NCI-H2029 treated with DMSO at 0.1 percent for 48 hours (cell line): Measurements from ENCODE around the gene ADAM30.

Experiments used
- DNase-seq: peaks from one replicate; lab custom pipeline; 2025; lab: John Stamatoyannopoulos, UW

ADAM30 gene

DNA sequence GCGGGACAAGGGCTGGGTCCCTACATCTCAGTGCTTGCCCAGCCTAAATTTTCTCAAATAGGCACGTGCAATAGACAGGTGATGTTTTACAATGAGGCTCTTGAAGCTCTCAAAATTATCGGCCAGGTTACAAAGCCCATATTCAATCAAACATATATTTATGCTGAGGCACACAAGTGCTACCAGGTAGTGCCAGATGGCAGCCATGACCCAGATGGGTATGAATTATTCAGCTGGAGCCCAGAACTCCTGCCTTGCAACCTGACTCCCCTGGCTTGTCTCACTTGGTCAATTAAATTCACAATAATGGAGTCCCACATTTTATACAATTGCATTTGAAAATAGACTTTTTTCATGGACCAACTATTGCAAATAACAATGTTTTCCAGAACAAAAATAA, 12.3 kb upstream of the ADAM30 start:
- no peak for DNase-seq

DNA sequence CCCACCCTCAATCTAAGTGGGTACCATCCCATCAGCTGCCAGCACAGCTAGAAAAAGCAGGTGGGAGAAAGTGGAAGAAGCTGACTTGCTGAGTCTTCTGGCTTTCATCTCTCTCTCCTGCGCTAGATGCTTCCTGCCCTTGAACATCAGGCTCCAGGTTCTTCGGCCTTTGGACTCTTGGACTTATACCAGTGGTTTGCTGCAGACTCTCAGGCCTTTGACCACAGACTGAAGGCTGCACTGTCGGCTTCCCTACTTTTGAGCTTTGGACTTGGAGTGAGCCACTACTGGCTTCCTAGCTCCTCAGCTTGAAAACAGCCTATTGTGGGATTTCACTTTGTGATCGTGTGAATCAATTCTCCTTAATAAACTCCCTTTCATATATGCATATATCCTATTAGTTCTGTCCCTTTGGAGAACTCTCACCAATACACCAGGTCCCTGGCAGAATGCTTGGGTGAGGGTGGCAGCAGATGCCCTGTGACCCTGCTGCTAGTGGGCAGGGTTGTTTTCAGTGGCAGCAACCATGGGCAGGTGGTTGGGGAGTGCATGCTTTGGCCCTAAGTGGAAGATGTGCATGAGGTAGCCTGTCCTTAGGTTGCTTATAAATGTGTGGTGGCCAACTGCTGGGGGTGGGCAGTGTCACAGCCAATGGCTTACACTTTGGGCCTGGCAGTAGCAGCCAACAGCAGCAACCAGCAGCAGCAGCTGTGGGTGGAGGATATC, 10.8 kb upstream of the ADAM30 start:
- DNase-seq, result no peak

DNA sequence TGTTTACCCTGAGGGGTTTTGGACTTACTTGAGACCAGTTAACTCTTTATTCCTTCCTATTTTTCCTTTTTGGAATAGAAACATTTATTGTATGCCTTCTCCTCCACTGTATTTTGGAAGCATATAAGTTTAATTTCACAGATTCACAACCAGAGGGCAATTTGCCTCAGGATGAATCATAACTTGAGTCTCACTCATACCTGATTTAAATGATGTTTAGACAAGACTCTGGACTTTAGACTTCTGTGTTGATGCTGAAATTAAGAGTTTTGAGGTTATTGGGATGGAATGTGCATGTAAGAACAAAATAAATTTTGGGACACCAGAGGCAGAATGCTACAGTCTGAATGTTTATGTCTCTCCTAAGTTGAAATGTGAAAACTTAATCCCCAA, 7.1 kb upstream of the ADAM30 start:
- no peak for DNase-seq

DNA sequence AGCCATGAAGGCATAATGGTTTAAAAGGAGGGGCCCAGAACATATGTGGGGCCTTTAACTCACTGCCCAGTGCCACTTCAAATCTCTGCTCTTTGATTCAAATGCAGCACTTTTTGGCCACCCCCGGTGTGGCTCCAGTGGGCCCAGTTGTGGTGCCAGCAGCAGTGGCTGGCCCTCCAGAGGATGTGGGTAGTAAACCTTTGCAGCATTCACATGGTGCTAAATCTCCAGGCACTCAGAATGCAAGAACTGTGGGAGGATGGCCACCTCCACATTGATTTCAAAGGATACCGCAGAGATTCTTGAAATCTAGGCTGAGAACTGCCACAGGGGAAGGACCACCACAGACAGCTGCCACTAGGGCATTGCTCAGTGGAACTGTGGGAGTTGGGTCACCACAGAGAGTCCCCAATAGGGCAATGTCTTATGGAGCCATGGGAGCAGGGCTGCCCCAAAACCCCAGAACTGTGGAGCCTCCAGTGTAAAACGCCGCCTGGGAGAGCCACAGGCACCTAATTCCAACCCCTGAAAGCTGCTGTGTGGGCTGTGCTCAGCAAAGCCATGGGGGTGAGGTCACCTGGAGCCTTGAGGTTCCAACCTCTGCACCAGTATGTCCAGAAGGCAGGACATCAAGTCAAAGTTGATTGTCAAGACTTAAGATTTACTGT, 6.6 kb upstream of the ADAM30 start:
- no peak for DNase-seq

DNA sequence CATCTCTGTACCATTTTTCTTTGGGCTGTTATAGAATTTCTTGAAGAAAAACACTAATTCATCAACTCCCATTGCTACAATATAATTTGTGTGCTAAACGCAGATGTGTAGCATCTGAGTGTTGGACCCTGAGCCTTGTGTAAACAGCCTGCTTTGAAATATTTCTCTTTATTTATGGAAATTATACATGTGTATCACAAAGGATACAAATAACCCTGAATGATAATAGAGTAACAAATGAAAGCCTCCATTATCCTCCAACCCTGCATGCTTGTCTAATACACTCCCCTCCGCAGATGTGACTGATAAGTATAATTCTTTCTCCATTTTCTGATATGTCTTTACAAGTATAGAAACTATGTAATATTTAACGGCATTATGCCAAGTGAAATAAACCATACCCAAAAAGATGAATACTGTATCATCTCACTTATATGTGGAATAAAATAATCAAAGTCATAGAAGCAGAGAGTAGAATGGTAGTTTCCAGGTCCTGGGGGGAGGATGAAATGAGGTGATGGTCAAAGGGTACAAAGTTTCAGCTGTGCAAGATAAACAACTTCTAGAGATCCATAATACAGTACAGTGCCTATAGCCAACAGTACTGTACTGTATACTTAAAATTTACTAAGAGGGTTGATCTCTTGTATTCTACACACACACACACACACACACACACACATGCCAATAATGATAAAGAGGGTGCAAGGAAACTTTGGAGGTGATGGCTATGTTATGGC, 2.8 kb upstream of the ADAM30 start:
- DNase-seq, result no peak

DNA sequence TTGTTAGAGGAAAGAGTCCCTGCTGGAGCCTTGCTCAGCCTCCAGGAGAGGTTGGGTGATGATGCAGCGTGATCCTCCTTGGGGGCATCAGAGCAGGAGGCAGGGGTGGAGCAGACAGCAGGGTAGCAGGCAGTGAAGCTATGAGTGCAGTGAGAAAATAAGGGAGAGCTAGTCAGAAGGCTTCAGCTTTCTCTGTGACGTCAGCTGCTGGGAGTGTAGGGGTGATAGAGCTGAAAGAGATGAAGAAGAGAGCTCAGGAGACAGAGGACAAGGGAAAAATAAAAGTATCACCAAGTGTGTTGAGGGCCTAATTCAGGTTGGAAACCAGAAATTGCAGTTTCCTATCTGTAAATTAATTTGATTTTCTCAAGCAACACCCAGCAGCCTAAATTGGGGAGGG, 2.2 kb upstream of the ADAM30 start:
- no peak for DNase-seq

DNA sequence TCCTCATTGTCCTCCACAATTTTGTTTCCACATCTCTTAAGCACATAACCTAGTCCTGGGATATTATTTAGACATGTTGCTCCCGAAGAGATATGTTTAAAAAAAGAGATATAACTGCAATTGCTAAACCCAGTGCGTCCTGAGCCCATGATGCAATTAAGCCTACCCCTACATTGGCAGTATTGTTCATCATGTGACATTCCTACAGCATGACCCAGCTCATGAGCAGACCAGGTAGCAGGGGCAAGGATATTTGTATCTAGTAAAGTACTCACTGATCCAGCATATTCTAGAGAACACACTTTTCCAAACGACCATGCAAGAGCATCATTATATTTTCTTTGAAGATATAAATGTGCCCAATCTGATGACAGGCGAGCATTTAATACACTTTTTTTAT, 1.2 kb downstream of the ADAM30 start:
- DNase-seq, result no peak

DNA sequence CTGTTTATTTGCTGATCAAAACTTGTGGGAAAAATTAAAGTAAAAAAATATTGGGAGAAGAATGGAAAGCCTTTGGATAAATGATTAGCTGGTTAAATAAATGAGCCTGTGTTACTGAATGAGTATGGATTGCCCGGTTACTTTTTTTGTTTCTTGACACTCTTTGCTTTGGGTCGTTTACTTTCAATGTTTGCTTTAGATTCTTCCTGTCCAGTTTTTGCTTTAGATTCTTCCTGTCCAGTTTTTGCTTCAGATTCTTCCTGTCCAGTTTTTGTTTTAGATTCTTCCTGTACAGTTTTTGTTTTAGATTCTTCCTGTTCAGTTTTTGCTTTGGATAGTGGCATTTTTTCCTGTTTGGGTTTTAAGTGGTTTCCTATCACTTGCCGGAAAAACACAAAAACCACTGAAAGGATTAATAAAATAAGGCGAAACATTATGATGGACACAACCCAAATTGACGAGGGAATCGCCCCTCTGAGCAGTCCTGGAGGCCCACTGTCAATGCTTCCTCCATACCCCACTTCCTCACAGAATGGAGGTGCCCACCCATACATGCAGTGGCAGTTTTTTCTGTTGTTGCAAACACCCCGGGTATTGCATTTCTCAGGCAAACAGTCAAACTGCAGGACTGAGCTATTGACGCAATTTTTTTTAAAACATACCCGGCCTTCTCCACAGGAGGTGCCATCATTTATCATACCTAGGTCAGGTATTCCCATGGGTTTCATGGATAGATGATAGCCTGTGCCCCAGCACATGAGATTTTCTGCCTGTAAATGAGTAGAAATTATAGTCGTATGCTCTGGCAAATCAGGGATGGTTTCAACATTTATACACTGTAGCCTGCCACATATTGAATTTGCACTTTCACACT, 2.3 kb downstream of the ADAM30 start:
- DNase-seq, result no peak

DNA sequence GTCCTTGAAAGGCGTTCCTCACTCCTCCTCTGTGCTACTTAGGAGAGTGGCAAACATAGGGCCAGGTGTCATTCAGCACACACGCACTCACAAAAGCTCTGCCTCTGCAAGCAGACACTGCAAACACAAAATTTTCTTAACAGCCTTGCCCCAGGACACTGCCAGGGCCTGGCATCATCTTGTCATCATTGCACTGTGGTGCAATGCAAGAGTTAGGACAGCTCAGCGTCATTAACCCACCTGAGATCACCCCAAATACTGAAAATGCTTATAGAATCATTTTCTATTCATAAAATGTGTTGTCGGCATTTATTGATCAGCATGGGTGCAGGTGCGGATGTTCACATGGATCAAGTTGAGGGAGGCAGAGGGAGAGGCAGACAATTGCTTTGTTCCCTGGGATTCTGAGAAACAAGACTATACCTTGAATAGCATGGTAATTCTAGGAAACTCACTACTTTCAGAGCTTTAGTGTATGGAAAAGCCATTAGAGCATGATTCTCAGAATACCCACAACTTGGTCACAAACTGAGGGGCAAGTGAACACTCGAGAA, 3.0 kb downstream of the ADAM30 start:
- DNase-seq, result no peak

DNA sequence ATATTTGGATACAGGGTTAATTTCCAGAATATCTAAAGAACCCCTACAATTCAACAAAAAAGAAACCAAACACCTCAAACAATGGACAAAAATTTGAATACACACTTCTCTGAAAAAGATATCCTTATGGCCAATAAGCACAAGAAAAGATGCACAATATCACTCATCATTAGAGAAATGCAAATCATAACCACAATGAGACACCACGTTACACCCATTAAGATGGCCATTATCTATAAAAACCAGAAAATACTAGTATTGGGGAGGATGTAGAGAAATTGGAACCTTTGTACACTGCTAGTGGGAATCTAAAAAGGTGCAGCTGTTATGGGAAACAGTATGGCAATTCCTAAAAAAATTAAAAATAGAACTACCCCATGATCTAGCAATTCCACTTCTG, 4.9 kb downstream of the ADAM30 start:
- no peak for DNase-seq

DNA sequence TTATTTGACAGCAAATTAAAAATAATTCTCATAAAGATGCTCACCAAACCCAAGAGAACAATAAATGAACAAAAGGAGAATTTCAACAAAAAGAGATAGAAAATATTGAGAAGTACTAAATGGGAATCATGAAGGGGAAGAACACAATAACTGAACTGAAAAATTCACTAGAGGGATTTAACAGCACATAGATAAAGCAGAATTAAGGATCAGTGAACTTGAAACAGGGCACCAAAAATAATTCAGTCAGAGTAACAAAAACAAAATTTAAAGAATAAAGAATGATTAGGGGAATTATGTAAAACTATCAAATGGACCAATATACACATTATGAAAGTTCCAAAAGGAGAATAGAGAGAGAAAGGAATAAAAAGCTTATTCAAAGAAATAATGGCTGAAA, 7.8 kb downstream of the ADAM30 start:
- no peak for DNase-seq

DNA sequence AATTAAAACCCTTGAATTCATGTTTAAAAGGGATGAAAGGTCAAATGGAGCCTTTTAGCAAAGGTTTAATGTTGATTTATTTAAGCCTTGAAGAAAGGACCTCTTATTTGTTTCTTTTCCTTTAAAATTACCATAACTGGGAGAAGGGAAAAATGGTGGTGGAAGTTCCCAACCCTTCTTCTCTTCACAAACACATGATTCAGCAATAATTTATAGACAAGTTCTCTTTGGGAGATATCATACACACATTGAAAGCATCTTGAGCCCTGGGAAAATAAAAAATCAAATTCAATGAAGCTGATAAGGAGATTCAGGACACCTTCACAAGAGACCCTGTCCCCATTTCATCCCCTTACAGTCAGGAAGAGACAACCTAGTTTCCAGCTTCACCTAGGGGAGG, 8.9 kb downstream of the ADAM30 start:
- DNase-seq, result no peak

DNA sequence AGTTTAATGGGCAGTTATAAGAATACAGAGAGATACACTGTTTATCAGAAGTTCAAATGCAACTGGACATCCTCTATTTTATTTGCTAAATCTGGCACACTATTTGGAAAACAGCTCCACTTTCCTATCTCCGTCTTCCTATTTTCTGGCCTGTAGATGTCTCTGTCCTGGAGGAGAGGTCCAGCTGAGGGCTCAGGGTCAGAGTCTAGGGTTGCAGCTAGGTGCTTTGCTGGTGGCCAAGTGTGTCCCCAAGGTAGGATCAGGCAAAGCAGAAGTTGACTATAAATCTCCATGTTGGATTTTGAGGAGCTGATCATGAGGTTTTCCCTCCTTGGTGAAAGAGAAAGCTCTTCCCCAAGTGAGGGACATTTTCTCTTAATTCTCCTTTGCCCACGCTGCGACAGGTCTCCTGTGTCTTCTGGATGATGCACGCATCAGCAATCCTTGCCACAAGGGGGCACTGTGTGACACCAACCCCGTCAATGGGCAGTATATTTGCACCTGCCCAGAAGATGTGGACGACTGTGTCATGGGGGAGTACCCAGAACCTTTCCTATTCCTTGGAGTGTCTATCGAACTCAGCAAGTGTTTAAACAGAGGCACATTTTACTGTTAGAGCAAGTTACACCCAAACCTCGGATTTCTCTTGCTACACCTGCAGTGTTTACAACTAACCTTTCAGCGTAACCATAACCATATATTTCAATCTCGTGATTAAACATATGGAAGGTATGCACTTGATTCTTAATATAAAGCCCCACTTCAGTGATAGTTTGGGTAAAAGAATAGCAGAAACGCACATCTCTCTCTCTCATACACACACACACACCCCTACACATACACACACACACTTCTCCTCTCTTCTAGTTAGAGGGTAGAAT, 10.2 kb downstream of the ADAM30 start:
- DNase-seq, result peak; percentile 32

DNA sequence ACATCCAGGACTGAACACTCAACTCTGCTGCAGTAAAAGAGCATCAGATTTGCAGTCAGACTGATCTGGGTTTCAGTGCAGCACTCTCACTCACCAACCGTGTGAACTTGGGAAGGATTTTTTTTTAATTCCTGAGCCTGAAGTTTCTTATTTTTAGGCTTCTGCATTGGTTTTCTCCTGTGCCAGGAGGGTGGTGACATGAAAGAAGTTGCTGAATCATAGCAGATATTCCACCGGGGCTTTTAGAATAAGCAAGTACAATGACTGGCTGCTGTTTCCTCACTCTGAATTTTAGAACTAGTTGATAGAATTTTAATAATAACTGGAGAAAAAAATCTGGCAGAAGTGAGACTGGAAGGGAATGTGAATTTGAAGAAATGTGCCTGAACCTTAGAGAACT, 11.6 kb downstream of the ADAM30 start:
- DNase-seq, result no peak

DNA sequence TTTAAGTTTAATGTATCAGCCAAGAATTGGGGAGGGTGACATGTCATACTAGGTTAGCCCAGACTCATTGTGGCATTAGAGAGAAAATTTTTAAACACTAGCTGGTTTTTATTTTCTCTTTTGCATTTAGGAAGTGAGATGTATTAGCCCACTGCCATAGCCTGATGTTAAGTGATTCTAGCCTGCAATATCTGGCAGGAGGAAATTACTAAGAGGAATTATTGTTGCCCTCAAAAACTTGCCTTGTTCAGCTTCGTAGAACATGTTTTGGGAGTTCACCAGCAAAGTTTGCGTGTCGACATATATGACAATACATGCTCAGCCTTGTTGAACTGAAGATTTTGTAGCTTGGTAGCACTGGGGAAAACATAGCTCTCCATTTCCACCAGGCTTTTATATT, 12.5 kb downstream of the ADAM30 start:
- DNase-seq, result no peak

DNA sequence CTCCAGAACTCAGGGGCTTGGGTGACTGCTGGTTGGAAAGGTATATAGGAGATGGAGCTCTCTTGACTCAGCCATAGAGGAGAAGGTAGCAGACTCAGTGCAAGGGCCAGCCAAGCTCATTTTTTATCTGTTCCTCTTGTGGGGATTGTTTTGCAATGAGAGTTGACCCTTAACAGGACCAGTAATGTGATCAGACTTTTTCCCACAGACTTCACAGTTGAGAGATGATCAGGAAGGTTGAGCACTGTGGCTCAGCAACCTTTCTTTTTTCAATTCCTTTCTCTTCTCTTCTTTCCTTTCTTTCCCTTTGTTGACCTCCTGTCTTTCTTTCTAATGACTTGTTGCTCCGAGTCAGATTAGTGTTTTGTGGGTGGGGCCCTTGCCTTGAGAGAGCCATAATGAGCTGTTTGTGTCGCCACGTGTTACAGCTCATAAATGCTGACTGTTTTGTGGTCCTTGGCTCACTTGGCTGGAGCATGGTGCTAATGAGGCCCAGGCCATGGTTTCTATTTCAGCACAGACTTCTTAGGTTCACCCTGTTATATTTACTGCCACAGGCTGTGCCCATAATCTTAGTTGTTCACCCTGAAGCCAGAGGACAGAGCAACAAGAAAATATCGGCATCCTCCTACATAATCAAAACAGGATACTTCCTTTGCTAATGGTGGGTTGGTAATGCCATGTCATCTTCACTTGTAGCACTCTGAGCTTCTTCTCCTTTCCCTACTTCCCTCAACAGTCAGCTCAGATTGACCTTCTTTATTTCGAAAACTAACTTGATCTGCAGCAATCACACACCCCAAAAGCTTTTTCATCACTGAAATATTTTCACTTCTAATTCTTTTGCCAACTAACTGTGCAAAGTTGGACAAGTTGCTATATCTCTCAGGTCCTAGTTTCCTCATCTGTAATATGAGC, 13.9 kb downstream of the ADAM30 start:
- no peak for DNase-seq

DNA sequence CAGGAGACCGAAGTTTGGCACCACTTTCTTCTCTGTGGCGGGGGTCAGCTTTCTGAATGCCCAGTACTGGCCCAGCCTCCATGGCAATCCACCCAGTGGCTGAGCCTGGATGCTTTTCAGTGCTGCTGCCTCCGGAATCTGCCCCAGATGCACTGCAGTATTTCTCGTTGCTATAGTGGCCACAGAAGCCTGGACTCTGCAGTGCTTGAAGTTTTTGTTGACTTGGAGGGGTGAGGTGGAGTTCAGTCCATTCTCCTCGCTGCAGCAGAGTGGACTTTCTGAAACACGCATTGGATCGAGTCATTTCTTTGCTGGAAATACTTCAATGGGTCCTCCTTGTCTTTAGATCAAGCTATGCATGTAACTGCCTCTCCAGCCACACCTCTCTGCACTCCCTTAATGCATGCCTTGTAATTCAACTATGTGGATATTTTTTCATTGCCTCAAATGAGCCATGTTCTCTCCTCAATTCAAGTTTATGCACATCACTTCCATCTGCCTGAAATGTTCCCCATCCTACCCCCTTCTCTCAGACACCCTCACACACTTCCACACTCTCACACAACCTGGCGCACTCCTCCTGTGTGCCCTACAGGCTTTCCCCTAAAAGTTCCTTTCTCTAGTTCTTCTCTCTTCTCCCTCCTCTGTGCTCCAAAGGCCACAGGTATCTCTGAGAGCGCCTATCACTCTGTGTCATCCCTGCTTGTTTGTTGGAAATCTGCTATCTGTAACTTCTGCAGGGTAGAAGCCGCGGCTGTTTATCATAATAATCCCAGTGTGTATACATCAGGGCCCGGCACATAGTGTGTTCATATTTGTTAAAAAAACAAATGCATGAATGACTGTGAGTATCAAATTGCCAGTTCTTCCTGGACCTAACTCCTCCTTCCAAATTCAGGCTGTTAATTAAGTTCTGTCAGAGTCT, 16.5 kb downstream of the ADAM30 start:
- no peak for DNase-seq

DNA sequence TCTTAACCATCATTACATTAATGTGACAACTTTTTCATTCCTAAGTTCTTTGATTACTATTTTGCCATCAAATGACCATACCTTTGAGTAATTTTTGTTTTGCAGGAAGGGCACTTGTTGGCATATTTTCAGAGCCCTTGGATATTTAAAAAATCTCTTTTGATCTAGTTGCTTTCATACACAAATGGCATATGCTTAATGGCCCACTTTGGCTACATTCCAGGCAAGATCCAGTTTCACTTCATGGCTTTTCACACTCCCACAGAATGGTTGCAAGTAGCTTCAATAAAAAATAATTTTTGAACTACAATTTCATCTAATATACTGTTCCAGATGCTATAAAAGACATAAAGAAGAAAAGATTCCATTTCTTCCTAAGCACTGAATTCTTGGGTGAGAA, 18.1 kb downstream of the ADAM30 start:
- DNase-seq, result peak; percentile 38

DNA sequence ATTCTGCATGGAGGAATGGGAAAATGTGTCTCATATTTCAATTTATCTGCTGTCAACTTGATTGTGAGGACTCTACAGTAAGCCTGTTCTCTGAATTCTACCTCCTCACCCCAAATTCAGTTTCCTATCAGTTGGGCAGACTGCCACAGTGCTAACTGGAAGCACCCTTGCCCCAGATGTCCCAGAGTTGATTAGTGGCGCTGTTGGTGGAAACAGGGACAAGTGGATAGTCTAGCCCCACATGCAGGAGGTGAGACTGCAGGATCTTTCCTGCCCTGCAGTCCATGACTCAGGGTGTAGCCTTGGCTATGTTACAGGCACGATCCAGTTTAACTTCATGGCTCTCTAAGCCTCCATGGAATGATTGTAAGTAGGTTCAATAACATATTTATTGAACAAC, 22.1 kb downstream of the ADAM30 start:
- no peak for DNase-seq
